HepG2 (cell line): ENCODE measurements around the gene TTLL11. TPM values are rescaled to one million over a fixed set of nuclear protein-coding genes. Genes with fewer than 3 reads are reported as not detected.
A peak's percentile ranks its signal among the peaks of the same experiment; 100 is the strongest.

Source experiments
- ATAC-seq: fragments of 200-7000 bp; cut with Tn5 transposase; 3 replicates; pipeline ENCODE4 v1.9.1; 2020; ENCODE audit warnings: mild to moderate bottlenecking, moderate library complexity
- BruUV-seq: library from RNA; stranded (reverse); fragments of 400-500 nt; replicated peaks from 2 replicates; lab custom pipeline; 2021; lab: Mats Ljungman, UMichigan
- CTCF ChIA-PET: fragments of 300-600 bp; formaldehyde crosslinking; extraction: SDS; loops from one replicate; lab custom pipeline; 2021; ENCODE audit warnings: low total read pairs, inconsistent platforms, low intra/inter-chr PET ratio; lab: Yijun Ruan, JAX
- POLR2A ChIA-PET: fragments of 350-600 bp; sonication (Branson Sonifier 250); formaldehyde crosslinking; loops from one replicate; lab custom pipeline; 2020; ENCODE audit warnings: antibody characterized with exemption, inconsistent platforms; lab: Yijun Ruan, JAX
- DNase-seq: peaks from one replicate; pipeline ENCODE4 v3.0.0-alpha.2; 2015; ENCODE audit warnings: low spot score
- FAIRE-seq: peaks from 3 replicates; lab custom pipeline; 2011; peaks lifted over from hg19 to GRCh38; lab: Jason Lieb, UNC
- H2AFZ ChIP-seq: one replicate; pipeline ENCODE4 v1.6.1; 2011; ENCODE audit warnings: low read length, inconsistent platforms
- H3K27ac ChIP-seq: fragments of 300-600 bp; 3 replicates; pipeline ENCODE4 v1.8.0; 2011; ENCODE audit warnings: mixed run types, mild to moderate bottlenecking, mixed read lengths, low read length, inconsistent platforms; ENCODE audit not compliant: insufficient read depth; ENCODE audit errors: extremely low read length
- H3K27me3 ChIP-seq, 2 experiments: fragments of 200-600 bp in 1 of 2; 2 replicates in 1 of 2; 3 replicates in 1 of 2; pipeline versions ENCODE4 v1.6.0 to v1.8.0; 2011; ENCODE audit warnings: low read length in 2 of 2, mild to moderate bottlenecking in 2 of 2, moderate library complexity in 2 of 2, inconsistent platforms in 1 of 2; ENCODE audit not compliant: insufficient read depth in 2 of 2, control insufficient read depth in 1 of 2
- H3K36me3 ChIP-seq, 2 experiments: fragments of 200-600 bp in 1 of 2; replicated peaks in 1 of 2; 2 replicates in 1 of 2; 3 replicates in 1 of 2; pipeline versions ENCODE4 v1.5.1 to v1.8.0; 2011; ENCODE audit warnings: low read length in 2 of 2, inconsistent platforms in 1 of 2; ENCODE audit not compliant: insufficient read depth in 2 of 2, control insufficient read depth in 1 of 2
- H3K4me1 ChIP-seq: 2 replicates; pipeline ENCODE4 v1.5.1; 2012; ENCODE audit warnings: low read length, inconsistent platforms; ENCODE audit not compliant: insufficient read depth
- H3K4me2 ChIP-seq: 2 replicates; pipeline ENCODE4 v1.6.0; 2011; ENCODE audit warnings: low read depth, low read length, inconsistent platforms
- H3K4me3 ChIP-seq, 3 experiments: fragments of 200-600 bp in 1 of 3; sonication (generic), shearing (Covaris generic) in 1 of 3; replicated peaks in 1 of 3; 2 replicates each; pipeline ENCODE4 v1.5.1; 2011 to 2016; ENCODE audit warnings: low read length in 3 of 3, inconsistent platforms in 2 of 3, low read depth in 2 of 3, mild to moderate bottlenecking in 2 of 3, control low read depth in 1 of 3, mixed read lengths in 1 of 3; ENCODE audit not compliant: insufficient read depth in 1 of 3
- H3K79me2 ChIP-seq: one replicate; pipeline ENCODE4 v1.6.1; 2011; ENCODE audit warnings: low read length, inconsistent platforms; ENCODE audit not compliant: insufficient read depth
- H3K9ac ChIP-seq: 2 replicates; pipeline ENCODE4 v1.6.0; 2011; ENCODE audit warnings: mild to moderate bottlenecking, low read depth, low read length, inconsistent platforms; ENCODE audit not compliant: insufficient read depth
- H3K9me3 ChIP-seq: 2 replicates; pipeline ENCODE4 v1.5.1; 2012; ENCODE audit warnings: mild to moderate bottlenecking, low read length
- H4K20me1 ChIP-seq: 2 replicates; pipeline ENCODE4 v1.6.0; 2011; ENCODE audit warnings: inconsistent platforms, mild to moderate bottlenecking, low read length, moderate library complexity; ENCODE audit not compliant: insufficient read depth
- CEBPB ChIP-seq: IDR thresholded peaks from 2 replicates; pipeline ENCODE4 v1.6.1; 2011; ENCODE audit warnings: low read depth, low read length, improper control_type of control experiment, borderline replicate concordance
- CEBPG ChIP-seq: IDR thresholded peaks from 2 replicates; pipeline ENCODE4 v1.6.1; 2016
- EHMT2 ChIP-seq: fragments of 200-600 bp; sonication (generic); IDR thresholded peaks from 2 replicates; pipeline ENCODE4 v1.7.0; 2017; ENCODE audit warnings: antibody characterized with exemption, low read depth, low read length, borderline replicate concordance
- ETV6 ChIP-seq: sonication (generic); formaldehyde crosslinking; conservative IDR thresholded peaks from 2 replicates; pipeline ENCODE4 v1.4.0; 2020; ENCODE audit warnings: missing genetic modification reagents
- HIVEP1 ChIP-seq: sonication (generic); formaldehyde crosslinking; IDR thresholded peaks from 2 replicates; pipeline ENCODE4 v1.4.0; 2020; ENCODE audit warnings: mild to moderate bottlenecking, missing genetic modification reagents
- MAFK ChIP-seq, 2 experiments: IDR thresholded peaks in 1 of 2; conservative IDR thresholded peaks in 1 of 2; 2 replicates each; pipeline ENCODE4 v1.6.1; 2011; ENCODE audit warnings: improper control_type of control experiment in 2 of 2, low read length in 2 of 2
- MYC ChIP-seq: sonication (generic); formaldehyde crosslinking; IDR thresholded peaks from 2 replicates; pipeline ENCODE4 v1.9.0; 2021; ENCODE audit warnings: missing genetic modification reagents, borderline replicate concordance
- NONO ChIP-seq, 2 experiments: fragments of 450-650 bp in 1 of 2; sonication (generic) in 1 of 2; formaldehyde crosslinking in 1 of 2; IDR thresholded peaks in 1 of 2; conservative IDR thresholded peaks in 1 of 2; 2 replicates each; pipeline versions ENCODE4 v1.6.1 to v1.8.0; 2017 to 2022; ENCODE audit warnings: mild to moderate bottlenecking in 1 of 2, missing genetic modification reagents in 1 of 2, moderate library complexity in 1 of 2
- NRL ChIP-seq: sonication (generic); formaldehyde crosslinking; IDR thresholded peaks from 2 replicates; pipeline ENCODE4 v1.5.0; 2020; ENCODE audit warnings: missing genetic modification reagents, mild to moderate bottlenecking, moderate library complexity, borderline replicate concordance
- RAD21 ChIP-seq: fragments of 450-650 bp; formaldehyde crosslinking; IDR thresholded peaks from 2 replicates; pipeline ENCODE4 v1.5.0; 2020; ENCODE audit warnings: mild to moderate bottlenecking
- RELA ChIP-seq: sonication (generic); formaldehyde crosslinking; IDR thresholded peaks from 2 replicates; pipeline ENCODE4 v1.4.0; 2020; ENCODE audit warnings: missing genetic modification reagents
- SMARCE1 ChIP-seq: fragments of 450-650 bp; IDR thresholded peaks from 2 replicates; pipeline ENCODE4 v1.6.1; 2017; ENCODE audit warnings: borderline replicate concordance
- THYN1 ChIP-seq: sonication (generic); formaldehyde crosslinking; IDR thresholded peaks from 2 replicates; pipeline ENCODE4 v1.8.1; 2023; ENCODE audit warnings: low read depth, mild to moderate bottlenecking, moderate library complexity, missing genetic modification reagents, borderline replicate concordance
- TP53 ChIP-seq: sonication (generic); formaldehyde crosslinking; conservative IDR thresholded peaks from 2 replicates; pipeline ENCODE4 v1.4.0; 2020; ENCODE audit warnings: missing genetic modification reagents
- XRCC5 ChIP-seq: fragments of 200-400 bp; formaldehyde crosslinking; optimal IDR thresholded peaks from 2 replicates; pipeline ENCODE3; 2017; ENCODE audit warnings: mild to moderate bottlenecking, low read length
- ZNF557 ChIP-seq: sonication (generic); formaldehyde crosslinking; IDR thresholded peaks from 2 replicates; pipeline ENCODE4 v1.4.0; 2020; ENCODE audit warnings: missing genetic modification reagents
- WGBS: methylation state at CpG from one replicate; pipeline ENCODE4 v1.1.6; 2017; ENCODE audit warnings: low lambda C conversion rate; 5-methylcytosine and 5-hydroxymethylcytosine counted together
- in situ Hi-C: cut with HindIII; loops from 2 replicates; pipeline ENCODE4 v1.10.0; 2017; ENCODE audit warnings: low pct_unique_long_range_greater_than_20kb; ENCODE audit not compliant: extremely low pct_ligation_motif_present
- intact Hi-C: fragments of 100-400 bp; cut with micrococcal nuclease; formaldehyde crosslinking; loops from one replicate; pipeline ENCODE4 v1.10.0; 2022; ENCODE audit not compliant: unreplicated experiment
- polyA plus RNA-seq, 8 experiments: library from polyadenylated mRNA; depleted of rRNA in 3 of 8; stranded (reverse) in 7 of 8; unstranded in 1 of 8; fragments of >200 nt; fragmentation: Illumina TruSeq in 4 of 8; extraction: Trizol in 4 of 8; gene quantifications; 2 replicates each; pipeline versions ENCODE4 v1.2.1 to v1.2.3, GENCODE V29; 2011 to 2016; ENCODE audit warnings: low read depth in 4 of 8, missing spikeins in 1 of 8, mixed read lengths in 1 of 8; ENCODE audit not compliant: insufficient read depth in 1 of 8
- total RNA-seq, 5 experiments: library from RNA; depleted of rRNA; stranded (reverse); fragments of >200 nt; fragmentation: Illumina TruSeq; extraction: Trizol; gene quantifications; 2 replicates each; pipeline ENCODE4 v1.2.3, GENCODE V29; 2016; ENCODE audit warnings: low read depth in 1 of 5

Gene TTLL11
- total and polyA plus RNA-seq, 2 of the 13 experiments (the other 11 are each of a cell fraction or from before 2014, with no cell fraction given): 4.5 to 5.2 TPM

GRCh38 chr9:122119721-122120120, 26.6 kb upstream of the TTLL11 start:
- no peak for ATAC-seq
- Histone ChIP-seq H3K9me3 (no peaks in the 10 kb centered on the region), H3K79me2 (no peaks in the 10 kb centered on the region), H3K9ac (no peak overlapping the region), H3K4me3 (no peak overlapping the region), H3K4me1 (peaks cover 11% of the 10 kb centered on the region), H4K20me1 (no peaks in the 10 kb centered on the region), H3K36me3 (no peaks in the 10 kb centered on the region), H2AFZ (no peak overlapping the region), H3K4me2 (no peak overlapping the region)
- no peak for DNase-seq
- 57% methylated on average over 5 of the region's 5 CpGs for WGBS
- no peak for FAIRE-seq
- in situ Hi-C loops: loop anchor here (5.0 to 10.0 kb wide), 2 partner anchors 228 to 335 kb away; no protein-coding TSS in a partner anchor
- TF ChIP-seq SMARCE1 (no peak), MYC (no peak), HIVEP1 (CRISPR knock-in tag) (no peak), TP53 (CRISPR knock-in tag) (no peak), ETV6 (no peak), NRL (no peak), RAD21 (CRISPR knock-in tag) (no peak), EHMT2 (no peak), RELA (no peak), NONO (IDR thresholded peaks at IDR 0.05) (no peak), NONO (CRISPR knock-in tag; conservative IDR thresholded peaks at IDR 0.05) (no peak)
- TF ChIP-seq, all 625 proteins: peak for 0
- H3K27me3 ChIP-seq: peaks cover 0 to 11% of the 10 kb centered on the region in 2 experiments; a peak in 3 of 5 replicates
- CTCF ChIA-PET: no interaction called here
- POLR2A ChIA-PET: no interaction called here
- intact Hi-C loops: no loop called here
- BruUV-seq: no TSS peak
- no peak overlapping the region for H3K27ac ChIP-seq

GRCh38 chr9:122119166-122119521, 26.0 kb upstream of the TTLL11 start:
- Histone ChIP-seq H3K27ac (no peak overlapping the region), H3K27me3 (peaks cover 0 to 7% of the 10 kb centered on the region in 2 experiments; a peak in 3 of 5 replicates), H3K4me1 (peaks cover 11% of the 10 kb centered on the region), H3K4me2 (peak overlapping the region; percentile 51), H3K9ac (no peak overlapping the region), H3K79me2 (no peaks in the 10 kb centered on the region), H4K20me1 (no peaks in the 10 kb centered on the region), H2AFZ (no peak overlapping the region), H3K4me3 (no peak overlapping the region; a peak in 1 of 6 replicates), H3K9me3 (no peaks in the 10 kb centered on the region), H3K36me3 (no peaks in the 10 kb centered on the region)
- no peak for TF ChIP-seq MAFK (conservative IDR thresholded peaks at IDR 0.05 in 1 of 2, IDR thresholded peaks at IDR 0.05 in 1 of 2; ENCODE audit: low read length in 2 of 2)
- no peak for TF ChIP-seq ZNF557 (CRISPR knock-in tag)
- no peak for TF ChIP-seq THYN1 (CRISPR knock-in tag)
- peak; percentile 67; the same call in 1 of the 2 replicates for TF ChIP-seq CEBPB
- no peak for TF ChIP-seq XRCC5
- peak; percentile 22; the same call in 1 of the 2 replicates for TF ChIP-seq CEBPG (CRISPR knock-in tag)
- intact Hi-C loops: no loop called here
- DNase-seq: no peak
- no peak for FAIRE-seq
- in situ Hi-C loops: no loop called here
- WGBS: 8% methylated on average over 7 of the region's 13 CpGs
- ChIA-PET CTCF (no interaction called here), POLR2A (no interaction called here)
- BruUV-seq: no TSS peak
- no peak for ATAC-seq
